Activated CD8-positive, alpha-beta T cell treated with anti-CD3 and anti-CD28 coated beads for 36 hours (primary cell): ENCODE data around the gene ORM1. TPM values are rescaled to one million over a fixed set of nuclear protein-coding genes. Genes with fewer than 3 reads are reported as not detected.

Source experiments
- ATAC-seq: fragments of 200-7000 bp; cut with Tn5 transposase; one replicate; pipeline ENCODE4 v1.10.0; 2021; ENCODE audit warnings: mild to moderate bottlenecking, moderate library complexity
- CTCF ChIA-PET: fragments of 350-600 bp; sonication (Branson Sonifier 250); formaldehyde crosslinking; loops from one replicate; lab custom pipeline; 2021; ENCODE audit warnings: antibody characterized with exemption; lab: Charles Lee
- POLR2A ChIA-PET: fragments of 350-600 bp; sonication (Branson Sonifier 250); formaldehyde crosslinking; loops from one replicate; lab custom pipeline; 2021; ENCODE audit warnings: antibody characterized with exemption; lab: Charles Lee
- DNase-seq: peaks from one replicate; pipeline ENCODE4 v3.0.0-alpha.2; 2020
- H3K27ac Mint-ChIP-seq: one replicate; pipeline ENCODE4 v1.8.0; 2021; ENCODE audit warnings: mild to moderate bottlenecking, mixed read lengths
- H3K27me3 Mint-ChIP-seq: one replicate; pipeline ENCODE4 v1.8.0; 2021; ENCODE audit warnings: mixed read lengths
- H3K36me3 Mint-ChIP-seq: one replicate; pipeline ENCODE4 v1.8.0; 2021; ENCODE audit warnings: low read depth, mixed read lengths
- H3K4me1 Mint-ChIP-seq: one replicate; pipeline ENCODE4 v1.8.0; 2021; ENCODE audit warnings: low read depth, mixed read lengths
- H3K4me3 Mint-ChIP-seq: one replicate; pipeline ENCODE4 v1.8.0; 2021; ENCODE audit warnings: mild to moderate bottlenecking, moderate library complexity, mixed read lengths
- H3K9me3 Mint-ChIP-seq: one replicate; pipeline ENCODE4 v1.8.0; 2021; ENCODE audit warnings: mixed read lengths
- CTCF ChIP-seq: fragments of 200-600 bp; IDR thresholded peaks from one replicate; pipeline ENCODE4 v1.8.0; 2022; ENCODE audit warnings: antibody characterized with exemption, mild to moderate bottlenecking
- intact Hi-C: fragments of 100-400 bp; cut with micrococcal nuclease; formaldehyde crosslinking; loops from one replicate; pipeline ENCODE4 v1.10.0; 2022
- total RNA-seq, 2 experiments: library from RNA; stranded (reverse); gene quantifications; one replicate each; pipeline ENCODE4 v1.2.3, GENCODE V29; 2021

The ORM1 gene
- total RNA-seq, 2 experiments from 2014 or later: not detected

GRCh38 chr9:114371343-114371944 lies 48.5 kb downstream of the ORM1 start:
- H3K27ac Mint-ChIP-seq: peak overlapping the region; percentile 89
- peaks cover 90% of the 10 kb centered on the region for H3K4me1 Mint-ChIP-seq
- H3K9me3 Mint-ChIP-seq: no peaks in the 10 kb centered on the region
- peaks cover 90% of the 10 kb centered on the region for H3K36me3 Mint-ChIP-seq
- no peak for ATAC-seq
- no peak for DNase-seq
- ChIA-PET POLR2A (interaction anchor here (1.0 to 14.2 kb wide), 5 partner anchors 9 to 22 kb away, joined by 3 to 351 read pairs (median 6); partner anchors contain the start of gene AKNA), CTCF (interaction anchor here (0.9 to 4.2 kb wide), 2 partner anchors 15 to 33 kb away, joined by 3 to 72 read pairs; partner anchors contain the start of gene AKNA)
- no peaks in the 10 kb centered on the region for H3K27me3 Mint-ChIP-seq
- intact Hi-C loops: no loop called here
- no peak for TF ChIP-seq CTCF
- H3K4me3 Mint-ChIP-seq: peak overlapping the region; percentile 72

- peak overlapping the region; percentile 89 for H3K27ac Mint-ChIP-seq
- ChIA-PET POLR2A (interaction anchor here (0.6 to 14.2 kb wide), 6 partner anchors 9 to 238 kb away, joined by 3 to 351 read pairs (median 5); partner anchors contain the start of gene AKNA), CTCF (interaction anchor here (1.4 to 4.2 kb wide), 2 partner anchors 14 to 23 kb away, joined by 3 to 72 read pairs; partner anchors contain the start of gene AKNA)
- H3K36me3 Mint-ChIP-seq: peaks cover 90% of the 10 kb centered on the region
- peak overlapping the region; percentile 72 for H3K4me3 Mint-ChIP-seq
- DNase-seq (peak; percentile 65), ATAC-seq (peak; percentile 47)
- no peaks in the 10 kb centered on the region for H3K9me3 Mint-ChIP-seq
- peaks cover 90% of the 10 kb centered on the region for H3K4me1 Mint-ChIP-seq
- intact Hi-C loops: loop anchor here (2.0 kb wide), 1 partner anchor 15 kb away; the partner anchor contains the start of gene AKNA
- no peaks in the 10 kb centered on the region for H3K27me3 Mint-ChIP-seq
- no peak for TF ChIP-seq CTCF
These were observed 49.3 kb downstream of the ORM1 start for GRCh38 chr9:114371973-114372917.

- peaks cover 89% of the 10 kb centered on the region for H3K36me3 Mint-ChIP-seq
These were observed 50.1 kb downstream of the ORM1 start for GRCh38 chr9:114372921-114373448.

More at GRCh38 chr9:114372921-114373448, 50.1 kb downstream of the ORM1 start:
- CTCF ChIA-PET: interaction anchor here (1.4 to 4.2 kb wide), 2 partner anchors 13 to 22 kb away, joined by 3 to 72 read pairs; partner anchors contain the start of gene AKNA
- no peaks in the 10 kb centered on the region for H3K9me3 Mint-ChIP-seq
- intact Hi-C loops: loop anchor here (2.0 kb wide), 1 partner anchor 14 kb away; the partner anchor contains the start of gene AKNA
- no peaks in the 10 kb centered on the region for H3K27me3 Mint-ChIP-seq
- DNase-seq (peak; percentile 96), ATAC-seq (peak; percentile 84)
- peak overlapping the region; percentile 72 for H3K4me3 Mint-ChIP-seq
- TF ChIP-seq CTCF: no peak
- H3K27ac Mint-ChIP-seq: peak overlapping the region; percentile 89
- H3K4me1 Mint-ChIP-seq: peaks cover 90% of the 10 kb centered on the region
- POLR2A ChIA-PET: interaction anchor here (0.6 to 14.2 kb wide), 6 partner anchors 10 to 237 kb away, joined by 3 to 351 read pairs (median 4); partner anchors contain the start of gene AKNA
